Motor neuron (in vitro differentiated cells): ENCODE data around the gene JAK1. TPM values are rescaled to one million over a fixed set of nuclear protein-coding genes. Genes with fewer than 3 reads are reported as not detected.
"Not testable (repeated sequence)": the region's sequence is repeated elsewhere in the genome, so short reads cannot be mapped to it uniquely, and the experiment has no call there.

ENCODE experiments used
- ATAC-seq, 8 experiments: fragments of 200-7000 bp; cut with Tn5 transposase; replicated peaks in 6 of 8; 2 replicates each; pipeline ENCODE4 v1.8.0; 2021; ENCODE audit warnings: mild to moderate bottlenecking in 8 of 8, moderate library complexity in 8 of 8
- H3K27ac ChIP-seq, 2 donors: fragments of 250-450 bp; sonication (Bioruptor Pico); 2 replicates each; pipeline ENCODE4 v1.9.0; 2021; ENCODE audit warnings: antibody characterized with exemption in 2 of 2, mild to moderate bottlenecking in 2 of 2, moderate library complexity in 1 of 2
- H3K4me1 ChIP-seq, 2 donors: fragments of 250-450 bp; sonication (Bioruptor Pico); replicated peaks in 1 of 2; 2 replicates each; pipeline ENCODE4 v1.6.1; 2021; ENCODE audit warnings: antibody characterized with exemption in 2 of 2, mild to moderate bottlenecking in 2 of 2, moderate library complexity in 1 of 2
- H3K4me3 ChIP-seq, 5 donors: fragments of 250-450 bp; sonication (Bioruptor Pico); 2 replicates each; pipeline ENCODE4 v1.9.0; 2021; ENCODE audit warnings: antibody characterized with exemption in 5 of 5, mild to moderate bottlenecking in 5 of 5, moderate library complexity in 4 of 5
- WGBS, 10 experiments: fragments of 450-650 bp; shearing (Covaris generic); methylation state at CpG; one replicate each; pipeline ENCODE4 v1.0.0; 2022; 5-methylcytosine and 5-hydroxymethylcytosine counted together
- in situ Hi-C, 9 experiments: fragments of 400-800 bp; cut with MboI; loops; one replicate each; pipeline ENCODE4 v1.15.0; 2021; ENCODE audit warnings: low sequenced_read_pairs in 9 of 9, low pct_unique_long_range_greater_than_20kb in 2 of 9; ENCODE audit not compliant: unreplicated experiment in 9 of 9
- total RNA-seq, 8 experiments: library from RNA; unstranded; fragments of 300-600 nt; gene quantifications; 2 replicates each; pipeline versions ENCODE4 v1.2.3 to v1.2.4, GENCODE V29; 2022

The JAK1 gene
- 100 to 1,000 TPM in 2 of 8 experiments, 10 to 100 TPM in 6; 44.8 to 149 (median 73.3) TPM for total RNA-seq

DNA sequence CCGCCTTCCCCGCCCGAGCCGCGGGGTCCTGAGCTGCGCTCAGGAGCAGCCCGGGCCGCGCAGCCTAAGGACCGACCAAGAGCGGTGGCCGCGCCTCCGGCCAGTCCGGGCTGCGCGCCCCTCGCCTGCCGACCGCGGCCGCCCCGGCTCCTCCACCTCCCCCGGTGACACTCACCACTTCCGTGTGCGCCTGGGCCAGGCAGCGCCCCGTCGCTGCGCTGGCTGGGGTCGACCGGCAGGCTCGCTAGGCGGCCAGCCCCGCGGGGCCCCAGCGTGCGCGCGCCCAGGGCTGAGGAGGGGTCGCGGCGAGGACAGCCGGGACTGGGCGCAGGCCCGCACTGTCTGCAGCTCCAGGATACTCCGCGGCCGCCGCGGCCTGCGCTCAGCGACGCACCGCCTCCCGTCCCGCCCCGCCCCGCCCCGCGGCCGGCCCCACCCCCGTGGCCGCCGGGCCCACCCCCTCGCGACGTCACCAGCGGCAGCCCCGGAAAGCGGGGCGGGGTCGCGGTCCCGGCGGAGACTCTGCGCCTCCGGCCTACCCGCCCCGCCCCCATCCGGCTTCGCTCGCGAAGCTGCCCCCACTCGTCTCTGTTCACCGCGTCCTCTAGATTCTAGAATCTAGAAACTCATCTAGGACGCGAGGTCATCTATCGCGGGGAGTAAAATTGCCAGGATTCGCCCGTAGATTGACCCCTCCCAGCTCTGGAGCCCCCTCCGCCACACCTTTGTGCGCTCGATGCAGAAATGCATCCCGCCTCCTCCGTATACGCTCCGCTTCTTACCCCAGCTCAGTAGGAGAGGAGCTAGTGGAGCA, at the start of gene JAK1:
Gene JAK1, minus strand, starts transcription at position 392 of the 814 bp plus-strand sequence. CDS start 80,285 bp downstream, outside the sequence.
- peaks cover 6 to 22% of the 10 kb centered on the region in 2 donors for H3K4me1 ChIP-seq
- H3K4me3 ChIP-seq = peak within 1 kb of the TSS; percentile 66 to 86 (median 68)
- ATAC-seq = peak; percentile 79 to 95 (median 94)
- peak within 1 kb of the TSS; percentile 83 to 85 for H3K27ac ChIP-seq
- in situ Hi-C loops = no loop called here
- 0 to 35% (median 0%) methylated on average over 1 to 10 of the region's 100 CpGs; no CpG with 5 or more reads in 4 of the 10 experiments for WGBS, 10 experiments

DNA sequence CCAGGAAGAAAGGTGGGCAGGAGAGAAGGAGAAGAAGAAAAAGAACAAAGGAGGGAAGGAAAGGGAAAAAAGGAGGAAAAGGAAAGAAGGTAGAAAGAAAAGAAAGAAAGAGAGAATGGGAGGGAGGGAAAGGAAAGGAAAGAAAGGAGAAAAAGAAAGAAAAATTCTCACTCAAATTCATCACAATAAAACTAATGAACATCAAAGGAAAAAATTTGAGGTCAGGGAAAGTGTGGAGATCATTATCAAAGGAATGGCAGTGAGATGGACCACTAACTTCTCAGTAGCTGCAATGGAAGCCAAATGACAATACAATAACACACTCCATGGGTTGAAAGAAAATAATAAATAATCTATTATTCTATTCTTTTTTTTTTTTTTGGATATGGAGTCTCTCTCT, 48.0 kb upstream of the JAK1 start:
- ATAC-seq = no peak
- H3K4me3 ChIP-seq = no peak overlapping the region
- in situ Hi-C loops = no loop called here
- H3K4me1 ChIP-seq = no peaks in the 10 kb centered on the region
- no peak overlapping the region for H3K27ac ChIP-seq

GRCh38 chr1:65011983-65012382, 45.6 kb upstream of the JAK1 start:
- no peak overlapping the region for H3K4me3 ChIP-seq
- ATAC-seq = no peak
- WGBS, 10 experiments = 67 to 100% (median 100%) methylated on average over 1 to 2 of the region's 2 CpGs; no CpG with 5 or more reads in 1 of the 10 experiments
- no peak overlapping the region for H3K27ac ChIP-seq
- H3K4me1 ChIP-seq = no peaks in the 10 kb centered on the region
- in situ Hi-C loops = no loop called here

GRCh38 chr1:65009724-65010420, 43.5 kb upstream of the JAK1 start:
- Histone ChIP-seq H3K4me3 (no peak overlapping the region), H3K4me1 (no peaks in the 10 kb centered on the region), H3K27ac (no peak overlapping the region)
- in situ Hi-C loops = no loop called here
- no peak for ATAC-seq
- WGBS, 10 experiments = 82 to 100% (median 93%) methylated on average over 1 to 5 of the region's 5 CpGs; no CpG with 5 or more reads in 3 of the 10 experiments

DNA sequence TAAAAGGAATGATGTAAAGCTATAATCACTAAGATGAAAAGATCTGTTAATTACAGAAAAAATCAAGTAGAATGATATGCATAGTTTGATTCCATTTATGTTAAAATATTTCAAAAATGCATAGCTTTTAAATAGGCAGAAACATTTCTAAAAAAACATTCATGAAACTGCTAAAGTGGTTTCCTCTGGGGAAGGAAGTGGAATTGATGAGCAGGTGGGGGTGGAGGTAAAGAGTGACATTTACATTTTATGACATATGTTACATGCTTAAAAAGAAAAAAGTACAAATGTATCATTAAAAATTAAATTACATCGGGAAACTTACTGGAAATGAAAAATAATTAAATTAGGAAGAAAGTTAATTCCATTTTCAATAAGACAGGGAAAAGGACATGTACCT, 42.8 kb upstream of the JAK1 start:
- no peak for ATAC-seq
- Histone ChIP-seq H3K4me1 (no peaks in the 10 kb centered on the region), H3K27ac (no peak overlapping the region), H3K4me3 (no peak overlapping the region)
- in situ Hi-C loops = no loop called here
- 36 to 100% (median 81%) methylated on average over 1 of the region's 1 CpG; no CpG with 5 or more reads in 1 of the 10 experiments for WGBS, 10 experiments

- in situ Hi-C loops = no loop called here
- 50 to 100% (median 95%) methylated on average over 1 to 2 of the region's 2 CpGs for WGBS, 10 experiments
Measured at GRCh38 chr1:65006806-65007205, 40.5 kb upstream of the JAK1 start.

GRCh38 chr1:65003316-65003664, 36.9 kb upstream of the JAK1 start:
- H3K27ac ChIP-seq = no peak overlapping the region
- peak overlapping the region in 3 of 5 donors; percentile 36 to 48 (median 38) for H3K4me3 ChIP-seq

More at GRCh38 chr1:65006806-65007205, 40.5 kb upstream of the JAK1 start:
- no peak overlapping the region for H3K4me3 ChIP-seq
- no peak for ATAC-seq
- no peak overlapping the region for H3K27ac ChIP-seq
- no peaks in the 10 kb centered on the region for H3K4me1 ChIP-seq

DNA sequence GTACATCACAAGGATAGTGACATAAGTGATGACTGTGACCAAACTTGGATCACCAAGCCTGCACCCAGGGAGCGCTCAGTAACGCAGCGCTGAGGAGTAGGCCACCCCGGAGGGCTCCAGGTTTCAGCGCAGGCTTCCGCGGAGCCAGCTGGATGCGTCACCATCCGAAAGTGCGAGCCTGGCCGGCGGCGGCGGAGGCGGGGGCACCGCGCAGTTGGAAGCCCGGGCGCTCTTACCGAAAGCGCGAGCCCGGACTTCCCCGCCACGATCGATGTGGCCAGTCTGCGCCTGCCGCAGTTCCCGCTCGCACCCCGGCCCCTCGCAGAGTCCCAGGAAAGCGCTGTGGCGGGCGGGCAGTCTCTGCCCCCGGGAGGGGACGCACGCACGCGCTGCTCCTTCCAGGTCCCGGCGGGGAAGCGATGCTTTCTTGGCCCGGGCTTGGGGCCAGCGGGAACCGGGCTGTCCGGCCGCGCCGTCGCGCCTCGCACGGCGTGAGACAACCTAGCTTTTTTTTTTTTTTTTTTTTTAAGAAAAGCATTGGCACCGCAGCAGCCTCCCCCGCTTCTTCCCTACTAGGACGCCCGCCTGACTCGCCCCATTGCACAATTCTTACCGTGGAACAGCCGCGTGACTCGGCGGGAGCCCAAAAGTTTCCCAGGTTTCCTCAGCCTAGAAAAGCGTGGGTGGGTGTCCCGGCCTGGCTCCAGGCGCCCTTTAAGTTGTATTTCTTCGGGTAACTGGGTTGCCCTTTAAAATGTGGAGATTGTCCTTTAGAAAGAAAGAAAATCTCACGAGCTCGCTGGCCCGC, 36.4 kb upstream of the JAK1 start:
- in situ Hi-C loops = no loop called here
- peak; percentile 79 to 95 (median 92) for ATAC-seq
- H3K27ac ChIP-seq = no peak overlapping the region

More at GRCh38 chr1:65003316-65003664, 36.9 kb upstream of the JAK1 start:
- ATAC-seq = no peak
- H3K4me1 ChIP-seq = peaks cover 0 to 6% of the 10 kb centered on the region in 2 donors
- 7 to 41% (median 18%) methylated on average over 3 to 11 of the region's 11 CpGs for WGBS, 10 experiments
- in situ Hi-C loops = no loop called here

GRCh38 chr1:65002156-65002507, 35.8 kb upstream of the JAK1 start:
- Histone ChIP-seq H3K4me1 (peaks cover 0 to 6% of the 10 kb centered on the region in 2 donors), H3K27ac (no peak overlapping the region), H3K4me3 (peak overlapping the region in 4 of 5 donors; percentile 22 to 48 (median 37))
- WGBS, 10 experiments = 14 to 73% (median 65%) methylated on average over 2 to 12 of the region's 12 CpGs; no CpG with 5 or more reads in 6 of the 10 experiments
- in situ Hi-C loops = no loop called here
- ATAC-seq = peak in 1 of 8 experiments; percentile 16

More for the DNA sequence above, 36.4 kb upstream of the JAK1 start:
- 2 to 37% (median 5%) methylated on average over 3 to 37 of the region's 72 CpGs; no CpG with 5 or more reads in 1 of the 10 experiments for WGBS, 10 experiments
- H3K4me3 ChIP-seq = peak overlapping the region; percentile 22 to 48 (median 36)
- peaks cover 0 to 6% of the 10 kb centered on the region in 2 donors for H3K4me1 ChIP-seq

- in situ Hi-C loops = no loop called here
- no peak overlapping the region for H3K27ac ChIP-seq
- no peak overlapping the region for H3K4me3 ChIP-seq
- ATAC-seq = peak; percentile 15 to 68 (median 51)
- peaks cover 0 to 6% of the 10 kb centered on the region in 2 donors for H3K4me1 ChIP-seq
- WGBS, 10 experiments = 0 to 93% (median 36%) methylated on average over 2 to 17 of the region's 18 CpGs; no CpG with 5 or more reads in 2 of the 10 experiments
Measured at GRCh38 chr1:65001231-65001792, 35.0 kb upstream of the JAK1 start.

GRCh38 chr1:64998425-64998948, 32.1 kb upstream of the JAK1 start:
- ATAC-seq, H3K4me1 ChIP-seq, H3K4me3 ChIP-seq, in situ Hi-C loops, H3K27ac ChIP-seq: not testable (repeated sequence)
- WGBS, 10 experiments = 29 to 94% (median 80%) methylated on average over 1 to 4 of the region's 4 CpGs; no CpG with 5 or more reads in 2 of the 10 experiments

GRCh38 chr1:64996541-64997257, 30.4 kb upstream of the JAK1 start:
- ATAC-seq = no peak
- 67 to 99% (median 89%) methylated on average over 5 to 6 of the region's 6 CpGs for WGBS, 10 experiments
- in situ Hi-C loops = no loop called here
- Histone ChIP-seq H3K4me3 (no peak overlapping the region), H3K4me1 (peaks cover 3 to 8% of the 10 kb centered on the region in 2 donors), H3K27ac (no peak overlapping the region)
